ENCODE data around the gene GK. TPM values are rescaled to one million over a fixed set of nuclear protein-coding genes. Genes with fewer than 3 reads are reported as not detected.
A peak's percentile ranks its signal among the peaks of the same experiment; 100 is the strongest.
"Not testable (repeated sequence)": the region's sequence is repeated elsewhere in the genome, so short reads cannot be mapped to it uniquely, and the experiment has no call there.

GK gene
- 17.8 TPM for total RNA-seq

- ATAC-seq, result no peak
These were observed at the start of gene GK for GRCh38 chrX:30653415-30654131. Gene GK, plus strand, starts transcription at chrX:30653423. Its CDS starts 115 bp downstream, at chrX:30653538.

GRCh38 chrX:30607155-30607554, 46.1 kb upstream of the GK start:
- peak; percentile 67 for ATAC-seq

GRCh38 chrX:30610026-30610425, 43.2 kb upstream of the GK start:
- no peak for ATAC-seq

GRCh38 chrX:30612250-30612655, 41.0 kb upstream of the GK start:
- peak; percentile 81 for ATAC-seq

- no peak for ATAC-seq
These were observed 39.5 kb upstream of the GK start for GRCh38 chrX:30613721-30614120.

- ATAC-seq, result no peak
These were observed 38.0 kb upstream of the GK start for GRCh38 chrX:30615229-30615628.

GRCh38 chrX:30618160-30618765, 35.0 kb upstream of the GK start:
- ATAC-seq, result no peak

GRCh38 chrX:30620125-30620524, 33.1 kb upstream of the GK start:
- ATAC-seq, result no peak

GRCh38 chrX:30620980-30621618, 32.1 kb upstream of the GK start:
- ATAC-seq, result peak; percentile 87

- no peak for ATAC-seq
These were observed 30.9 kb upstream of the GK start for GRCh38 chrX:30622361-30622760.

- no peak for ATAC-seq
These were observed 26.8 kb upstream of the GK start for GRCh38 chrX:30626402-30626801.

- ATAC-seq, result peak; percentile 11
These were observed 25.2 kb upstream of the GK start for GRCh38 chrX:30627818-30628652.

- not testable (repeated sequence) for ATAC-seq
These were observed 19.2 kb upstream of the GK start for GRCh38 chrX:30634070-30634469.

GRCh38 chrX:30635630-30636029, 17.6 kb upstream of the GK start:
- no peak for ATAC-seq

- ATAC-seq, result no peak
These were observed 15.1 kb upstream of the GK start for GRCh38 chrX:30637874-30638815.

GRCh38 chrX:30639702-30640101, 13.5 kb upstream of the GK start:
- ATAC-seq, result not testable (repeated sequence)

- ATAC-seq, result no peak
These were observed 10.6 kb upstream of the GK start for GRCh38 chrX:30642642-30643041.

- ATAC-seq, result no peak
These were observed 9.9 kb upstream of the GK start for GRCh38 chrX:30643313-30643821.

- ATAC-seq, result peak; percentile 57
These were observed 3.4 kb upstream of the GK start for GRCh38 chrX:30649859-30650258.

- peak; percentile 93 for ATAC-seq
These were observed 452 bp upstream of the GK start for GRCh38 chrX:30652527-30653414.

Data from esophagus mucosa (tissue), 1 donor.